Measurements from ENCODE around the gene SLC9A2. TPM values are rescaled to one million over a fixed set of nuclear protein-coding genes. Genes with fewer than 3 reads are reported as not detected.

SLC9A2 gene
- total and polyA plus RNA-seq, 2 of the 13 experiments (the other 11 are each of a cell fraction or from before 2014, with no cell fraction given): 0.02 TPM; not detected in 1

DNA sequence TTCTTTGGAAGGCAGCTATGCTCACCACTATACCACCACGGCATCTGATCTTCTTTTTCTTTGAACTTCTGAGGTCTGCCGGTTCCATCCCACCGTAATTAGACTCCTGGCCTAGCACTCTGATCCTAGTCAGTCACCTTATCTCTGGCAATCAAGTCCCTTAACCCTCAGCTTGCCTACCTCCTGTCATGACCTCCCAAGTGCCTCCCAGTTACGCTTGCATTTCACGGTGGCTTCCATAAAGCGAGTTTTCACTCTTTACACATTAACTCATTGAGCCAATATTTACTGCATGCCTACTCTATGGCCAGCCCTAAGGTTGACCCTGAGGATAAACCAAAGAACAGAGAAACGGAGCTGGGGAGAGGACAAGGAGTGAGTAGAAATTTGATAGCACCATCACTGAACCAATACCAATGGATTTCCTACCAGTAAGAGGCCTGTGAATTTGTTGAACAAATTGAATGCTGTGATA, 104.7 kb downstream of the SLC9A2 start (continued):
- TF ChIP-seq ZNF225 (CRISPR knock-in tag; IDR thresholded peaks at IDR 0.05) (no peak), CHD4 (IDR thresholded peaks at IDR 0.05; ENCODE audit: borderline replicate concordance, low read length) (no peak), ZNF792 (CRISPR knock-in tag; IDR thresholded peaks at IDR 0.05) (peak; percentile 93), ZNF720 (CRISPR knock-in tag; IDR thresholded peaks at IDR 0.05) (no peak), ZNF563 (CRISPR knock-in tag; IDR thresholded peaks at IDR 0.05) (no peak), SRY (CRISPR knock-in tag; IDR thresholded peaks at IDR 0.05) (no peak), ZNF274 (CRISPR knock-in tag; IDR thresholded peaks at IDR 0.05) (no peak), ZNF33A (CRISPR knock-in tag; IDR thresholded peaks at IDR 0.05; ENCODE audit: borderline replicate concordance) (no peak), FOXK1 (CRISPR knock-in tag; IDR thresholded peaks at IDR 0.05; ENCODE audit: borderline replicate concordance, low read depth) (peak; percentile 48; the same call in 1 of the 2 replicates), KLF6 (CRISPR knock-in tag; IDR thresholded peaks at IDR 0.05) (peak; percentile 22; the same call in 1 of the 2 replicates), MIER2 (CRISPR knock-in tag; IDR thresholded peaks at IDR 0.05) (peak; percentile 73), EHMT2 (IDR thresholded peaks at IDR 0.05; ENCODE audit: borderline replicate concordance, low read depth, low read length) (peak; percentile 70; the same call in 1 of the 2 replicates), HDAC2 (CRISPR knock-in tag; IDR thresholded peaks at IDR 0.05) (peak; percentile 97), ERF (CRISPR knock-in tag; IDR thresholded peaks at IDR 0.05) (peak; percentile 87), ZNF577 (CRISPR knock-in tag; IDR thresholded peaks at IDR 0.05; ENCODE audit: borderline replicate concordance, low read depth) (no peak), ISX (CRISPR knock-in tag; conservative IDR thresholded peaks at IDR 0.05) (no peak)
- TF ChIP-seq, protein P1, sequence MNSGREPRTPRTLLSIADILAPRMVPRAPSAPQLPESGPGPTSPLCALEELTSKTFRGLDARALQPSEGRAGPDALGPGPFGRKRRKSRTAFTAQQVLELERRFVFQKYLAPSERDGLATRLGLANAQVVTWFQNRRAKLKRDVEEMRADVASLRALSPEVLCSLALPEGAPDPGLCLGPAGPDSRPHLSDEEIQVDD (CRISPR knock-in tag; IDR thresholded peaks at IDR 0.05; ENCODE audit: borderline replicate concordance): no peak
- TF ChIP-seq, protein P2, sequence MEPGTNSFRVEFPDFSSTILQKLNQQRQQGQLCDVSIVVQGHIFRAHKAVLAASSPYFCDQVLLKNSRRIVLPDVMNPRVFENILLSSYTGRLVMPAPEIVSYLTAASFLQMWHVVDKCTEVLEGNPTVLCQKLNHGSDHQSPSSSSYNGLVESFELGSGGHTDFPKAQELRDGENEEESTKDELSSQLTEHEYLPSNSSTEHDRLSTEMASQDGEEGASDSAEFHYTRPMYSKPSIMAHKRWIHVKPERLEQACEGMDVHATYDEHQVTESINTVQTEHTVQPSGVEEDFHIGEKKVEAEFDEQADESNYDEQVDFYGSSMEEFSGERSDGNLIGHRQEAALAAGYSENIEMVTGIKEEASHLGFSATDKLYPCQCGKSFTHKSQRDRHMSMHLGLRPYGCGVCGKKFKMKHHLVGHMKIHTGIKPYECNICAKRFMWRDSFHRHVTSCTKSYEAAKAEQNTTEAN (CRISPR knock-in tag; conservative IDR thresholded peaks at IDR 0.05): peak; percentile 69
- TF ChIP-seq, protein P3, sequence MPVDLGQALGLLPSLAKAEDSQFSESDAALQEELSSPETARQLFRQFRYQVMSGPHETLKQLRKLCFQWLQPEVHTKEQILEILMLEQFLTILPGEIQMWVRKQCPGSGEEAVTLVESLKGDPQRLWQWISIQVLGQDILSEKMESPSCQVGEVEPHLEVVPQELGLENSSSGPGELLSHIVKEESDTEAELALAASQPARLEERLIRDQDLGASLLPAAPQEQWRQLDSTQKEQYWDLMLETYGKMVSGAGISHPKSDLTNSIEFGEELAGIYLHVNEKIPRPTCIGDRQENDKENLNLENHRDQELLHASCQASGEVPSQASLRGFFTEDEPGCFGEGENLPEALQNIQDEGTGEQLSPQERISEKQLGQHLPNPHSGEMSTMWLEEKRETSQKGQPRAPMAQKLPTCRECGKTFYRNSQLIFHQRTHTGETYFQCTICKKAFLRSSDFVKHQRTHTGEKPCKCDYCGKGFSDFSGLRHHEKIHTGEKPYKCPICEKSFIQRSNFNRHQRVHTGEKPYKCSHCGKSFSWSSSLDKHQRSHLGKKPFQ (CRISPR knock-in tag; IDR thresholded peaks at IDR 0.05; ENCODE audit: insufficient replicate concordance): no peak
- TF ChIP-seq, protein P4, sequence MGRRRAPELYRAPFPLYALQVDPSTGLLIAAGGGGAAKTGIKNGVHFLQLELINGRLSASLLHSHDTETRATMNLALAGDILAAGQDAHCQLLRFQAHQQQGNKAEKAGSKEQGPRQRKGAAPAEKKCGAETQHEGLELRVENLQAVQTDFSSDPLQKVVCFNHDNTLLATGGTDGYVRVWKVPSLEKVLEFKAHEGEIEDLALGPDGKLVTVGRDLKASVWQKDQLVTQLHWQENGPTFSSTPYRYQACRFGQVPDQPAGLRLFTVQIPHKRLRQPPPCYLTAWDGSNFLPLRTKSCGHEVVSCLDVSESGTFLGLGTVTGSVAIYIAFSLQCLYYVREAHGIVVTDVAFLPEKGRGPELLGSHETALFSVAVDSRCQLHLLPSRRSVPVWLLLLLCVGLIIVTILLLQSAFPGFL (CRISPR knock-in tag; IDR thresholded peaks at IDR 0.05): no peak
- TF ChIP-seq, protein P5, sequence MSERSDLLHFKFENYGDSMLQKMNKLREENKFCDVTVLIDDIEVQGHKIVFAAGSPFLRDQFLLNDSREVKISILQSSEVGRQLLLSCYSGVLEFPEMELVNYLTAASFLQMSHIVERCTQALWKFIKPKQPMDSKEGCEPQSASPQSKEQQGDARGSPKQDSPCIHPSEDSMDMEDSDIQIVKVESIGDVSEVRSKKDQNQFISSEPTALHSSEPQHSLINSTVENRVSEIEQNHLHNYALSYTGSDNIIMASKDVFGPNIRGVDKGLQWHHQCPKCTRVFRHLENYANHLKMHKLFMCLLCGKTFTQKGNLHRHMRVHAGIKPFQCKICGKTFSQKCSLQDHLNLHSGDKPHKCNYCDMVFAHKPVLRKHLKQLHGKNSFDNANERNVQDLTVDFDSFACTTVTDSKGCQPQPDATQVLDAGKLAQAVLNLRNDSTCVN (CRISPR knock-in tag; IDR thresholded peaks at IDR 0.05; ENCODE audit: borderline replicate concordance): peak; percentile 69; the same call in 1 of the 2 replicates
- TF ChIP-seq, protein P6, sequence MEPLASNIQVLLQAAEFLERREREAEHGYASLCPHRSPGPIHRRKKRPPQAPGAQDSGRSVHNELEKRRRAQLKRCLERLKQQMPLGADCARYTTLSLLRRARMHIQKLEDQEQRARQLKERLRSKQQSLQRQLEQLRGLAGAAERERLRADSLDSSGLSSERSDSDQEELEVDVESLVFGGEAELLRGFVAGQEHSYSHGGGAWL (CRISPR knock-in tag; IDR thresholded peaks at IDR 0.05): no peak
- TF ChIP-seq, protein P7, sequence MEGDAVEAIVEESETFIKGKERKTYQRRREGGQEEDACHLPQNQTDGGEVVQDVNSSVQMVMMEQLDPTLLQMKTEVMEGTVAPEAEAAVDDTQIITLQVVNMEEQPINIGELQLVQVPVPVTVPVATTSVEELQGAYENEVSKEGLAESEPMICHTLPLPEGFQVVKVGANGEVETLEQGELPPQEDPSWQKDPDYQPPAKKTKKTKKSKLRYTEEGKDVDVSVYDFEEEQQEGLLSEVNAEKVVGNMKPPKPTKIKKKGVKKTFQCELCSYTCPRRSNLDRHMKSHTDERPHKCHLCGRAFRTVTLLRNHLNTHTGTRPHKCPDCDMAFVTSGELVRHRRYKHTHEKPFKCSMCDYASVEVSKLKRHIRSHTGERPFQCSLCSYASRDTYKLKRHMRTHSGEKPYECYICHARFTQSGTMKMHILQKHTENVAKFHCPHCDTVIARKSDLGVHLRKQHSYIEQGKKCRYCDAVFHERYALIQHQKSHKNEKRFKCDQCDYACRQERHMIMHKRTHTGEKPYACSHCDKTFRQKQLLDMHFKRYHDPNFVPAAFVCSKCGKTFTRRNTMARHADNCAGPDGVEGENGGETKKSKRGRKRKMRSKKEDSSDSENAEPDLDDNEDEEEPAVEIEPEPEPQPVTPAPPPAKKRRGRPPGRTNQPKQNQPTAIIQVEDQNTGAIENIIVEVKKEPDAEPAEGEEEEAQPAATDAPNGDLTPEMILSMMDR (CRISPR knock-in tag; IDR thresholded peaks at IDR 0.05): no peak

All from HepG2 (cell line).